DMS153 treated with DMSO at 0.1 percent for 48 hours (cell line): ENCODE data around the gene MIPOL1.
A peak's percentile ranks its signal among the peaks of the same experiment; 100 is the strongest.
"Not testable (repeated sequence)": the region's sequence is repeated elsewhere in the genome, so short reads cannot be mapped to it uniquely, and the experiment has no call there.

ENCODE experiments used
- DNase-seq: peaks from one replicate; lab custom pipeline; 2025; ENCODE audit not compliant: unreplicated experiment; lab: John Stamatoyannopoulos, UW

Gene MIPOL1

GRCh38 chr14:37232907-37233481, 35.3 kb downstream of the MIPOL1 start:
- DNase-seq, result peak; percentile 37

GRCh38 chr14:37234222-37234621, 36.5 kb downstream of the MIPOL1 start:
- DNase-seq, result no peak

GRCh38 chr14:37236044-37236443, 38.3 kb downstream of the MIPOL1 start:
- not testable (repeated sequence) for DNase-seq

DNA sequence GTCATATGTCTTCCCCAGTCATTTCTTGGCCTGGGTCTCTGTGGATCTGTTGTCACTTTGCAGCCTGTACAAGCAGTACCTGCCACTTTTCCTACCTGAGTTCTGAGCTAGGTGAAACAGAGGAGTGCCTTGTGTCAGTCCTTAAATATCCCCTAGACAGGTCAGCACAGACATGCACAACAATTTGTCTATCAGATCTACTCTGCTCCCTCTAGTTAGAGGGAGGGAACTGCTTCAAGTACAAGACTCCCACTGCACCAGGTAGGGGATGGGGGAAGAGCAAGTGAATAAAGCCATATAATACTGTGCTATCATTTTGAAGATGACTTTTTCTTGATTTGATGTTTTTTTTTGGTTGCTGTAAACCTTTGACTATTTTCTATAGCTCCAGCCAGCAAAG, 39.4 kb downstream of the MIPOL1 start:
- DNase-seq, result no peak

DNA sequence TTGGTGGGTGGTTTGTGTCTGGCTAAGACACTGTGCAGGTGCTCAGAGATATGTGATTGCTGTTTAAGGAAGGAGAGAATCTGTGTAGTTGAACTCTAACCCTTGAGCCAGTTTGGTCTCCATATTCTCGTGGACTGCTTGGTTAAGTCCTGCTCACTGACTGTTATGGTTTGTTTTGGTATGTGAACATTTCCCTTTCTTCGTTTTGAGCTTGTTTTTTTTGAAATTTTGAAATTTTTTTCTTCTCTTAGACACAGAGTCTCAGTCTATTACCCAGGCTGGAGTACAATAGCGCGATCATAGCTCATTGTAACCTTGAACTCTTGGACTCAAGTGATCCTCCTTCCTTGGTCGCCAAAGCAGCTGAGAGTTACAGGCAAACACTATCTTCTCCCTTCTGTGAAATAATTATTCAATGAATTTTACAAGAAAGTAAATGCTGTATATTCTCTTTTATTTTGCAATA, 40.0 kb downstream of the MIPOL1 start:
- no peak for DNase-seq

GRCh38 chr14:37241198-37241597, 43.5 kb downstream of the MIPOL1 start:
- DNase-seq, result no peak

- peak; percentile 81 for DNase-seq
These were observed 48.7 kb downstream of the MIPOL1 start for GRCh38 chr14:37246427-37246829.

DNA sequence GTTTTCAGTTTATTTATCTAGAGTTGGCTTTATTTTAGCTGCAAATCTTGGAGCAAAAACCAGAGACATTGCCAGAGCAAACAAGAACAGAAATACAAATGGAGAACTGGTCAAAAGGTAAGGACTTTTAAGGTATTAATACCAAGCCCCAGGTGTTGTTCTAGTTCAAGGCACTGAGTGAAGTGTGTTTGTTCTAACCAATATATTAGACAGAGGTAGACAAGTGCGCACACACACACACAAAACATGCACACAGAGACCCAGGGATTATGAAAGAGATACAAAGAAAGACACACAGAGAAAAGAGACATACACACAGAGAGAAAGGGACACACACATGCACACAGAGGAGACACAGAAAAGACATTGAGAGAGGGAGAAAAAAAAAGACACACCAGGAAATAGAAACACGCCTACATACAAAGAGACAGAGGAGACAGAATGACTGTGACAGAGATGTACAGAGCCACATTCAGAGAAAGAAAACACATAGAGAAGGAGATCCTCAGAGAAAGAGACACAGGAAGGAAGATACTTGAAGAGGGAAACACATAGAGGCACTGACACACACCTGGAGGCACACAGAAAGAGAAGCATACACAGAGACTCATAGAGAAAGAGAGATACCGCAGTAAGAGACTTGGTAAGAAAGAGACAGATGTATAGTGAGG, 50.2 kb downstream of the MIPOL1 start:
- peak; percentile 37 for DNase-seq

GRCh38 chr14:37251775-37252174, 54.0 kb downstream of the MIPOL1 start:
- DNase-seq, result no peak

DNA sequence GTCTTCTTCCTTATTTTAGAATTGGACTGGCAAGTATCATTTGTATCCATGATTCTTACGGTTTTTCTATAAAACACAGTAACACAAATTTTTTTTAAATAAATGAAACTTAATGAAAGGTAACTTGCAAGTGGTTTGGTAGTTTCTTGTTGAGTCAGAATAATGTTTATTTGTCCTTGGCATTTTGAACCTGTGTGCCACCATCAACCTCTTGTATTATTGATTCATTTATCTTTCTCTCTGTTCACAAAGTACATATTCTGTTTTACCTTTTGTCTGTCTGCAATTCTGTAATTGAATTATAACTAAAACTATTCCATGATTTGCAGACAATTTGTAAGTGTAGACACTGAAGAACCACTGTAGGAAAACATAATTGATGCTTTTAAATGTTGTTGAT, 54.7 kb downstream of the MIPOL1 start:
- DNase-seq, result no peak

- DNase-seq, result peak; percentile 18
These were observed 56.2 kb downstream of the MIPOL1 start for GRCh38 chr14:37253905-37254304.

DNA sequence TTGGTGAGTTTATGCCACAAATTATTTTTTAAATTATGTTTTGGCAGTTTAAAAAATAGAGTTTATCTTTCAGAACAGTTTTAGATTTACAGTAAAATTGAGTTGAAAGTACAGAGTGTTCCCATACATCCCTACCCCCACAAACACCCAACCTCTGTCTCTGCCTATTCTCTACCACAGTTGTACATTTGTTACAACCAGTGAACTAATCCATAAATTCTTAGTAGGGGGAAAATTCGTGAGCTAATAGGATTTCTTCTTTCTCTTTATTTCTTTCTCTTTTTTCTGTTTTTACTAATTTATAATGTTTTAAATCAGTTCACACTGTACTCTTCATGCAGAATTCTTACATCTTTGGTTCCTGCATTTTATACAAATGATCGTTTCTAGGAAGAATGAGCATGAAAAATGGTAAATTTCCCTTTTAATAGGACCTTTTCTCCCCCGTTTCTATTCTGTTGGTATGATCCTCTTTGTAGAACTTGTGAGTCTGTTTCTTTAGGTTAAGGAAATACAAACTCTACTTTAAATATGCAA, 56.7 kb downstream of the MIPOL1 start:
- DNase-seq, result no peak

DNA sequence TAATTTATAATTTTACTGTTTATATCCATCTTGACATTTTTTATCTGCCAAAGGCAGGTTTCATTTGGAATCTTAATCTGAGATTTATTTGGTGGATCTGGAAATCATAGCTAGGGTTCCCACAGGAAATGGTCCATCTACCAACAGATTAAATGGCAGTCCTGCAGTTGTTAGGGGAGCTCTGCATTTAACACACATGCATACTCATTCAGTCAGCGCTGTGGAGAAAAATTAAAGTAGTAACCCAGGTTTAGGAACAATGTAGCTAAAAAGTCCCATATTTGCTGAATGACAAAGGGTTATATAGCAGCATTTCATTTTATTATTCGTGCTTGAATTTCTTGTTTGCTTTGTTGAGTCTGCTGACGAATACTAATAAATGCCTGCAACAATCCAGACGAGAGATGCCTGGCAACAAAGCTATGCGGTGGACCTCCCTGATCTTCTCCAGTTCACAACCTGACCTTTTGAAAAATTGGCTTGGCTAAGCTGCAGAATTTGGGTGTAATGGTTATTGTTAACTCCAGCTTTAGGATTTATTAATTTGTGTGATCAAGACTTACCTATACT, 59.8 kb downstream of the MIPOL1 start:
- peak; percentile 35 for DNase-seq

- DNase-seq, result peak; percentile 36
These were observed 64.9 kb downstream of the MIPOL1 start for GRCh38 chr14:37262649-37263048.

DNA sequence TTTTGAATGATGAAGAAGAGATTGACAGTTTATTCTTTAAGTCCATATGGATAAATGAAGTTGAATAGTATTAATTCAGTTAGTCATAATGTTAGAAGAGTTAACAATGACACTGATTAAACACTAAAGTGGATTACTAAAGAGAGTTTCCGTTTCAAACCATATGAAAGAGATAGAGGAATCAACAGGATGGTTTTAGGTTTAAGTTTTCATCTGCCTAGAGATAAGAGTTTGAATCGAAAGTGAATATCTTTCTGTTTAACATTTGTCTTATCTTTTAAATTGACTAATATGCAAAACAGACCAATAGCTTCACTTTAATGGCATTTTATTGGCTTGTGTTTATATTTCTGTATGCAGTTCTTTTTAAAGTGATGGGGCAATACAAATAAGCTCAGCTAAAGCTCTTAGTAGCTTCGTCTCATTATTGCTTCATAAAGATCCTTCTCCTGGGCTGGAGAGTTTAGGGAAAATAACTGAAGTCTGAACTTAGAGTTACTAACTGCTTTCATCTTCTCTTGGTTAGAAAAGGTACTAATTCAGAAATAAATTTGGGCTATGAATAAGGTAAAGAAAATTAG, 66.0 kb downstream of the MIPOL1 start:
- no peak for DNase-seq

DNA sequence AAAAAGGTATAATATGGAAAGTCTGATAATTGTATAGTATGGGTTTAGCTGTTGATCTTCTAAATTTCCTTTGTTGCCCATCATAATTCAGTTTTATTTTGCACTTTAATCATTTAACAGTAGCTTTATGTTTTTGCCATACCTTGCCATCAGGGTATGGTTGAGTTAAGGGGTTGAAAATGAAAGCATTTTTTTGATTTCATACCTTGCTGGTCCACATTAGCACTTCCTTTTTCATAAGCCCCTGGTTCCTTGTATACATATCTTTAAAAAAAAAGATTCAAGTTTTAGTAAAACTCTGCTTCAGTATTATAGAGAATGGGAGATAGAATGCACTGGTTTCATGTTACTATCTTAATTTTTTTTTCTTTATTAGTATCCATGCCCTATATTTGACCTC, 71.1 kb downstream of the MIPOL1 start:
- no peak for DNase-seq

- DNase-seq, result peak; percentile 47
These were observed 72.9 kb downstream of the MIPOL1 start for GRCh38 chr14:37270629-37271028.

- no peak for DNase-seq
These were observed 74.8 kb downstream of the MIPOL1 start for GRCh38 chr14:37272569-37272968.

GRCh38 chr14:37274652-37275051, 76.9 kb downstream of the MIPOL1 start:
- DNase-seq, result no peak

- DNase-seq, result no peak
These were observed 78.2 kb downstream of the MIPOL1 start for GRCh38 chr14:37275963-37276362.

- DNase-seq, result no peak
These were observed 81.2 kb downstream of the MIPOL1 start for GRCh38 chr14:37278636-37279538.
